ENCODE data around the gene ADAM22. TPM values are rescaled to one million over a fixed set of nuclear protein-coding genes. Genes with fewer than 3 reads are reported as not detected.

Gene ADAM22
- total and polyA plus RNA-seq, 4 donors = 0.04 to 0.61 (median 0.15) TPM

DNA sequence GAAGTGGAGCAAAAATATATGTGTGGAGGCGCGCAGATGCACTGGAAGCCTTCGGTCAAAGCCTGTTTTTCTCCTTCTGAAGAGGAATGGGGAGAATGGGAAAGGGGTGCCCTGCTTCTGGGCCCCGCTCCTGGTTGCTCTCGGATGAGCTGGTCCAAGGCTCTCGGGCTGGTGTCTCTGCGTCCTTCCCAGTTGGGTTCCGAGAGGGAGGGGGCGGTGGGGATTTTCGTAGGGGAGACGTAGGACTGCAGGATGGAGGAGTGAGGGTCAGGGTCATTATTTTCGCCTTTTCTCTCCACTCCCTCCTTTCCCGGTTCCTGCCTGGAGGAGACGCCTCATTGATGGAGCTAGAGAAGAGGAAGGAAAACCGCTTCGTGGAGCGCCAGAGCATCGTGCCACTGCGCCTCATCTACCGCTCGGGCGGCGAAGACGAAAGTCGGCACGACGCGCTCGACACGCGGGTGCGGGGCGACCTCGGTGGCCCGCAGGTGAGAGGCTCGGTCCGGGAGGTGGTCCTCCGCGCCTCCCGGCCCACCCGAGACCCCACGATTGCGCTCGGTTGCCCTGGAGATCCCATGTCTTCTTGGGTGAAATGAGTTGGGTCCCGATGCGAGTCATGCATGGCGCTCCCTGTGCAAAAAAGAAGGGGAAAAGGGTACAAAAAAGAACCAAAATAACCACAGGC is 790 bp downstream of the ADAM22 start:
- TF ChIP-seq, protein P1, sequence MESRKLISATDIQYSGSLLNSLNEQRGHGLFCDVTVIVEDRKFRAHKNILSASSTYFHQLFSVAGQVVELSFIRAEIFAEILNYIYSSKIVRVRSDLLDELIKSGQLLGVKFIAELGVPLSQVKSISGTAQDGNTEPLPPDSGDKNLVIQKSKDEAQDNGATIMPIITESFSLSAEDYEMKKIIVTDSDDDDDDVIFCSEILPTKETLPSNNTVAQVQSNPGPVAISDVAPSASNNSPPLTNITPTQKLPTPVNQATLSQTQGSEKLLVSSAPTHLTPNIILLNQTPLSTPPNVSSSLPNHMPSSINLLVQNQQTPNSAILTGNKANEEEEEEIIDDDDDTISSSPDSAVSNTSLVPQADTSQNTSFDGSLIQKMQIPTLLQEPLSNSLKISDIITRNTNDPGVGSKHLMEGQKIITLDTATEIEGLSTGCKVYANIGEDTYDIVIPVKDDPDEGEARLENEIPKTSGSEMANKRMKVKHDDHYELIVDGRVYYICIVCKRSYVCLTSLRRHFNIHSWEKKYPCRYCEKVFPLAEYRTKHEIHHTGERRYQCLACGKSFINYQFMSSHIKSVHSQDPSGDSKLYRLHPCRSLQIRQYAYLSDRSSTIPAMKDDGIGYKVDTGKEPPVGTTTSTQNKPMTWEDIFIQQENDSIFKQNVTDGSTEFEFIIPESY (IDR thresholded peaks at IDR 0.05) = no peak
- TF ChIP-seq, protein P2, sequence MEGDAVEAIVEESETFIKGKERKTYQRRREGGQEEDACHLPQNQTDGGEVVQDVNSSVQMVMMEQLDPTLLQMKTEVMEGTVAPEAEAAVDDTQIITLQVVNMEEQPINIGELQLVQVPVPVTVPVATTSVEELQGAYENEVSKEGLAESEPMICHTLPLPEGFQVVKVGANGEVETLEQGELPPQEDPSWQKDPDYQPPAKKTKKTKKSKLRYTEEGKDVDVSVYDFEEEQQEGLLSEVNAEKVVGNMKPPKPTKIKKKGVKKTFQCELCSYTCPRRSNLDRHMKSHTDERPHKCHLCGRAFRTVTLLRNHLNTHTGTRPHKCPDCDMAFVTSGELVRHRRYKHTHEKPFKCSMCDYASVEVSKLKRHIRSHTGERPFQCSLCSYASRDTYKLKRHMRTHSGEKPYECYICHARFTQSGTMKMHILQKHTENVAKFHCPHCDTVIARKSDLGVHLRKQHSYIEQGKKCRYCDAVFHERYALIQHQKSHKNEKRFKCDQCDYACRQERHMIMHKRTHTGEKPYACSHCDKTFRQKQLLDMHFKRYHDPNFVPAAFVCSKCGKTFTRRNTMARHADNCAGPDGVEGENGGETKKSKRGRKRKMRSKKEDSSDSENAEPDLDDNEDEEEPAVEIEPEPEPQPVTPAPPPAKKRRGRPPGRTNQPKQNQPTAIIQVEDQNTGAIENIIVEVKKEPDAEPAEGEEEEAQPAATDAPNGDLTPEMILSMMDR (IDR thresholded peaks at IDR 0.05; ENCODE audit: low read depth, low read length, missing input control) = no peak
- TF ChIP-seq, protein P3, sequence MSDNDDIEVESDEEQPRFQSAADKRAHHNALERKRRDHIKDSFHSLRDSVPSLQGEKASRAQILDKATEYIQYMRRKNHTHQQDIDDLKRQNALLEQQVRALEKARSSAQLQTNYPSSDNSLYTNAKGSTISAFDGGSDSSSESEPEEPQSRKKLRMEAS (IDR thresholded peaks at IDR 0.05) = no peak
- TF ChIP-seq RAD21 (IDR thresholded peaks at IDR 0.05) = no peak
- H3K27me3 ChIP-seq (ENCODE audit: control insufficient read depth in 4 of 4, insufficient read depth in 4 of 4, low read length in 3 of 4) = peaks cover 0 to 4% (median 0%) of the 10 kb centered on the region in 4 donors
- no peaks in the 10 kb centered on the region for H3K36me3 ChIP-seq (ENCODE audit: control insufficient read depth in 4 of 4, insufficient read depth in 3 of 4, low read depth in 1 of 4, low read length in 3 of 4)
- H3K9ac ChIP-seq (ENCODE audit: low read depth in 1 of 2, low read length in 2 of 2) = no peak overlapping the region
- DNase-seq (ENCODE audit: low spot score) = no peak
- WGBS = 4% methylated on average over 47 of the region's 47 CpGs
- no peak overlapping the region for H3K27ac ChIP-seq (ENCODE audit: low read depth in 1 of 2, low read length in 2 of 2)
- H3K4me1 ChIP-seq (ENCODE audit: control insufficient read depth in 4 of 4, insufficient read depth in 4 of 4, low read length in 3 of 4) = peaks cover 11 to 21% (median 15%) of the 10 kb centered on the region in 4 donors
- H3K9me3 ChIP-seq (ENCODE audit: control insufficient read depth in 4 of 4, low read length in 3 of 4) = no peaks in the 10 kb centered on the region
- peak overlapping the region; percentile 29 to 75 (median 61) for H3K4me3 ChIP-seq (ENCODE audit: low read depth in 1 of 3, low read length in 3 of 3)

DNA sequence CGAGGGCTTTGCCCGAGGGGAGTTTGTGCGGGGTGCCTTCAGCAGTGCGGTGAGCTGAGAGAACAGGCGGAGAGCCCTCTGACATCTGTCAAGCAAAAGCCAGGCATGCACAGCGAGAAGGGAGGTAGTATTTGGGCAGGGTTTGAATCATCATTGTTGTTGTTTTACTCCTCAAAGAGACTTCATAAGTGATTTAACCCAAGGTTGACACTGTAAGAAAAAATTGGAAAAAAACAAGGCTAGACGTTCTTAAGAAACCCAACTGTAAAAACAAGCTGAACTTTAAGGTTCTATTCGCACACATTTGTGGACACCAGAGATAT is 1.3 kb downstream of the ADAM22 start:
- TF ChIP-seq, protein P4, sequence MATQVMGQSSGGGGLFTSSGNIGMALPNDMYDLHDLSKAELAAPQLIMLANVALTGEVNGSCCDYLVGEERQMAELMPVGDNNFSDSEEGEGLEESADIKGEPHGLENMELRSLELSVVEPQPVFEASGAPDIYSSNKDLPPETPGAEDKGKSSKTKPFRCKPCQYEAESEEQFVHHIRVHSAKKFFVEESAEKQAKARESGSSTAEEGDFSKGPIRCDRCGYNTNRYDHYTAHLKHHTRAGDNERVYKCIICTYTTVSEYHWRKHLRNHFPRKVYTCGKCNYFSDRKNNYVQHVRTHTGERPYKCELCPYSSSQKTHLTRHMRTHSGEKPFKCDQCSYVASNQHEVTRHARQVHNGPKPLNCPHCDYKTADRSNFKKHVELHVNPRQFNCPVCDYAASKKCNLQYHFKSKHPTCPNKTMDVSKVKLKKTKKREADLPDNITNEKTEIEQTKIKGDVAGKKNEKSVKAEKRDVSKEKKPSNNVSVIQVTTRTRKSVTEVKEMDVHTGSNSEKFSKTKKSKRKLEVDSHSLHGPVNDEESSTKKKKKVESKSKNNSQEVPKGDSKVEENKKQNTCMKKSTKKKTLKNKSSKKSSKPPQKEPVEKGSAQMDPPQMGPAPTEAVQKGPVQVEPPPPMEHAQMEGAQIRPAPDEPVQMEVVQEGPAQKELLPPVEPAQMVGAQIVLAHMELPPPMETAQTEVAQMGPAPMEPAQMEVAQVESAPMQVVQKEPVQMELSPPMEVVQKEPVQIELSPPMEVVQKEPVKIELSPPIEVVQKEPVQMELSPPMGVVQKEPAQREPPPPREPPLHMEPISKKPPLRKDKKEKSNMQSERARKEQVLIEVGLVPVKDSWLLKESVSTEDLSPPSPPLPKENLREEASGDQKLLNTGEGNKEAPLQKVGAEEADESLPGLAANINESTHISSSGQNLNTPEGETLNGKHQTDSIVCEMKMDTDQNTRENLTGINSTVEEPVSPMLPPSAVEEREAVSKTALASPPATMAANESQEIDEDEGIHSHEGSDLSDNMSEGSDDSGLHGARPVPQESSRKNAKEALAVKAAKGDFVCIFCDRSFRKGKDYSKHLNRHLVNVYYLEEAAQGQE (IDR thresholded peaks at IDR 0.05) = no peak
- TF ChIP-seq HNF4A (conservative IDR thresholded peaks at IDR 0.05) (no peak), NR2F2 (IDR thresholded peaks at IDR 0.05) (no peak), TAF1 (conservative IDR thresholded peaks at IDR 0.05) (no peak), HNF4G (IDR thresholded peaks at IDR 0.05) (no peak), SP1 (IDR thresholded peaks at IDR 0.05) (no peak), RXRA (IDR thresholded peaks at IDR 0.05) (no peak), EGR1 (IDR thresholded peaks at IDR 0.05; ENCODE audit: low read depth in 2 of 2) (no peak), YY1 (IDR thresholded peaks at IDR 0.05) (no peak)
- TF ChIP-seq, protein P5, sequence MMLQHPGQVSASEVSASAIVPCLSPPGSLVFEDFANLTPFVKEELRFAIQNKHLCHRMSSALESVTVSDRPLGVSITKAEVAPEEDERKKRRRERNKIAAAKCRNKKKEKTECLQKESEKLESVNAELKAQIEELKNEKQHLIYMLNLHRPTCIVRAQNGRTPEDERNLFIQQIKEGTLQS (IDR thresholded peaks at IDR 0.05) = no peak
- TF ChIP-seq, protein P2 (IDR thresholded peaks at IDR 0.05; ENCODE audit: low read depth, low read length, missing input control) = no peak
- 44% methylated on average over 8 of the region's 8 CpGs for WGBS
- H3K4me3 ChIP-seq (ENCODE audit: low read depth in 1 of 3, low read length in 3 of 3) = peak overlapping the region in 1 of 3 donors; percentile 75
- H3K9me3 ChIP-seq (ENCODE audit: control insufficient read depth in 4 of 4, low read length in 3 of 4) = no peaks in the 10 kb centered on the region
- H3K9ac ChIP-seq (ENCODE audit: low read depth in 1 of 2, low read length in 2 of 2) = no peak overlapping the region
- H3K36me3 ChIP-seq (ENCODE audit: control insufficient read depth in 4 of 4, insufficient read depth in 3 of 4, low read depth in 1 of 4, low read length in 3 of 4) = no peaks in the 10 kb centered on the region
- H3K4me1 ChIP-seq (ENCODE audit: control insufficient read depth in 4 of 4, insufficient read depth in 4 of 4, low read length in 3 of 4) = peaks cover 11 to 21% (median 15%) of the 10 kb centered on the region in 4 donors
- peaks cover 0 to 4% (median 0%) of the 10 kb centered on the region in 4 donors for H3K27me3 ChIP-seq (ENCODE audit: control insufficient read depth in 4 of 4, insufficient read depth in 4 of 4, low read length in 3 of 4)
- no peak overlapping the region for H3K27ac ChIP-seq (ENCODE audit: low read depth in 1 of 2, low read length in 2 of 2)
- no peak for DNase-seq (ENCODE audit: low spot score)

Measured in liver (tissue), 9 donors.